H1 (cell line): ENCODE results near the gene UGT1A7. TPM values are rescaled to one million over a fixed set of nuclear protein-coding genes. Genes with fewer than 3 reads are reported as not detected.

Experiments
- CTCF ChIA-PET: fragments of 300-600 bp; sonication (Branson Sonifier 250); formaldehyde crosslinking; loops from one replicate; lab custom pipeline; 2021; ENCODE audit not compliant: partially characterized antibody; lab: Charles Lee
- POLR2A ChIA-PET: fragments of 300-600 bp; sonication (Branson Sonifier 250); formaldehyde crosslinking; loops from one replicate; lab custom pipeline; 2021; ENCODE audit warnings: inconsistent platforms; ENCODE audit not compliant: partially characterized antibody; lab: Charles Lee
- DNase-seq, 2 experiments: peaks; one replicate each; pipeline versions ENCODE4 v3.0.0 to v3.0.0-alpha.2; 2010 to 2022; ENCODE audit warnings: low spot score in 2 of 2, low read depth in 1 of 2, mixed read lengths in 1 of 2
- FAIRE-seq: peaks from 2 replicates; lab custom pipeline; 2011; peaks lifted over from hg19 to GRCh38; lab: Jason Lieb, UNC
- H2AFZ ChIP-seq: 2 replicates; pipeline ENCODE4 v1.8.1; 2012; ENCODE audit warnings: low read length, inconsistent platforms
- H2AK5ac ChIP-seq: 2 replicates; pipeline ENCODE4 v1.6.1; 2013; ENCODE audit warnings: low read depth, low read length
- H2BK120ac ChIP-seq: replicated peaks from 2 replicates; pipeline ENCODE3; 2013; ENCODE audit warnings: low read depth, low read length, inconsistent platforms
- H2BK12ac ChIP-seq: 2 replicates; pipeline ENCODE4 v1.6.1; 2013; ENCODE audit warnings: low read depth, low read length
- H2BK15ac ChIP-seq: 2 replicates; pipeline ENCODE4 v1.6.1; 2013; ENCODE audit warnings: low read length
- H2BK20ac ChIP-seq: 2 replicates; pipeline ENCODE4 v1.6.1; 2013; ENCODE audit warnings: low read length
- H2BK5ac ChIP-seq: 2 replicates; pipeline ENCODE4 v1.6.1; 2013; ENCODE audit warnings: low read depth, low read length
- H3K14ac ChIP-seq: 2 replicates; pipeline ENCODE4 v1.6.1; 2013; ENCODE audit warnings: inconsistent platforms; ENCODE audit not compliant: insufficient read length
- H3K18ac ChIP-seq: 2 replicates; pipeline ENCODE4 v1.6.1; 2013; ENCODE audit warnings: low read length; ENCODE audit errors: extremely low read depth
- H3K23ac ChIP-seq: 2 replicates; pipeline ENCODE4 v1.6.1; 2013; ENCODE audit warnings: inconsistent platforms; ENCODE audit not compliant: insufficient read length
- H3K23me2 ChIP-seq: 2 replicates; pipeline ENCODE4 v1.6.1; 2013; ENCODE audit warnings: low read depth, low read length
- H3K27ac ChIP-seq: 2 replicates; pipeline ENCODE4 v1.6.1; 2011; ENCODE audit warnings: low read depth, low read length, inconsistent platforms
- H3K27me3 ChIP-seq, 4 experiments: replicated peaks in 1 of 4; 1 replicate in 1 of 4; 2 replicates in 3 of 4; pipeline versions ENCODE4 v1.6.1 to v1.8.1; 2011 to 2013; ENCODE audit warnings: low read length in 3 of 4, mild to moderate bottlenecking in 3 of 4, inconsistent platforms in 2 of 4, mixed read lengths in 2 of 4, moderate library complexity in 1 of 4; ENCODE audit not compliant: control insufficient read depth in 3 of 4, insufficient read depth in 3 of 4; ENCODE audit errors: extremely low read depth in 1 of 4
- H3K36me3 ChIP-seq, 4 experiments: 2 replicates each; pipeline versions ENCODE4 v1.6.1 to v1.8.1; 2011 to 2013; ENCODE audit warnings: mild to moderate bottlenecking in 4 of 4, low read length in 3 of 4, moderate library complexity in 2 of 4, control low read depth in 1 of 4, inconsistent platforms in 1 of 4; ENCODE audit not compliant: insufficient read depth in 4 of 4, control insufficient read depth in 2 of 4
- H3K4ac ChIP-seq: replicated peaks from 2 replicates; pipeline ENCODE3; 2013; ENCODE audit warnings: low read length, low read depth, mixed read lengths, inconsistent platforms; ENCODE audit not compliant: insufficient read length
- H3K4me1 ChIP-seq, 4 experiments: replicated peaks in 1 of 4; 1 replicate in 1 of 4; 2 replicates in 3 of 4; pipeline versions ENCODE4 v1.6.1 to v1.8.1; 2011 to 2013; ENCODE audit warnings: low read length in 3 of 4, inconsistent platforms in 2 of 4, mixed read lengths in 1 of 4; ENCODE audit not compliant: insufficient read depth in 4 of 4, control insufficient read depth in 3 of 4
- H3K4me2 ChIP-seq, 2 experiments: 2 replicates each; pipeline versions ENCODE4 v1.6.1 to v1.8.1; 2011 to 2013; ENCODE audit warnings: low read depth in 2 of 2, low read length in 2 of 2, control low read depth in 1 of 2, inconsistent platforms in 1 of 2, mild to moderate bottlenecking in 1 of 2; ENCODE audit not compliant: insufficient read depth in 1 of 2
- H3K4me3 ChIP-seq, 4 experiments: fragments of 200-600, 300-600 bp in 1 of 4; sonication (generic), shearing (Covaris generic), sonication (Bioruptor Twin) in 1 of 4; 2 replicates each; pipeline versions ENCODE4 v1.5.1 to v1.8.1; 2011 to 2016; ENCODE audit warnings: low read length in 4 of 4, low read depth in 3 of 4, control low read depth in 2 of 4, inconsistent platforms in 2 of 4, mild to moderate bottlenecking in 2 of 4, mixed read lengths in 1 of 4, moderate library complexity in 1 of 4; ENCODE audit not compliant: insufficient read depth in 2 of 4; ENCODE audit errors: extremely low read depth in 1 of 4
- H3K56ac ChIP-seq: replicated peaks from 2 replicates; pipeline ENCODE3; 2013; ENCODE audit warnings: low read depth, mild to moderate bottlenecking, mixed read lengths, low read length, inconsistent platforms; ENCODE audit not compliant: insufficient read length
- H3K79me1 ChIP-seq: 2 replicates; pipeline ENCODE4 v1.6.1; 2013; ENCODE audit warnings: low read depth, low read length, control low read depth
- H3K79me2 ChIP-seq, 2 experiments: 2 replicates each; pipeline versions ENCODE4 v1.6.1 to v1.8.1; 2012 to 2013; ENCODE audit warnings: low read length in 2 of 2, mild to moderate bottlenecking in 2 of 2, inconsistent platforms in 1 of 2; ENCODE audit not compliant: insufficient read depth in 2 of 2, control insufficient read depth in 1 of 2
- H3K9ac ChIP-seq, 4 experiments: replicated peaks in 1 of 4; 1 replicate in 1 of 4; 2 replicates in 3 of 4; pipeline versions ENCODE4 v1.6.1 to v1.8.1; 2011 to 2013; ENCODE audit warnings: low read depth in 3 of 4, low read length in 3 of 4, control low read depth in 2 of 4, mild to moderate bottlenecking in 2 of 4, moderate library complexity in 2 of 4, inconsistent platforms in 1 of 4; ENCODE audit errors: extremely low read depth in 1 of 4
- H3K9me3 ChIP-seq, 2 experiments: 2 replicates each; pipeline versions ENCODE4 v1.6.1 to v1.8.1; 2012 to 2013; ENCODE audit warnings: mild to moderate bottlenecking in 2 of 2, moderate library complexity in 2 of 2, control low read depth in 1 of 2, inconsistent platforms in 1 of 2, low read depth in 1 of 2, low read length in 1 of 2, mixed read lengths in 1 of 2; ENCODE audit not compliant: insufficient read depth in 2 of 2
- H4K20me1 ChIP-seq, 2 experiments: replicated peaks in 1 of 2; 2 replicates each; pipeline versions ENCODE3 to v1.8.1; 2011 to 2013; ENCODE audit warnings: inconsistent platforms in 2 of 2, low read length in 2 of 2, mild to moderate bottlenecking in 1 of 2; ENCODE audit not compliant: insufficient read depth in 2 of 2, control insufficient read depth in 1 of 2
- H4K5ac ChIP-seq: 2 replicates; pipeline ENCODE4 v1.6.1; 2013; ENCODE audit warnings: low read length, low read depth, mixed read lengths, inconsistent platforms; ENCODE audit not compliant: insufficient read length
- H4K8ac ChIP-seq: 2 replicates; pipeline ENCODE4 v1.8.0; 2013; ENCODE audit warnings: mild to moderate bottlenecking, moderate library complexity, low read length, inconsistent platforms; ENCODE audit not compliant: insufficient read depth; ENCODE audit errors: extremely low read depth
- H4K91ac ChIP-seq: replicated peaks from 2 replicates; pipeline ENCODE3; 2013; ENCODE audit warnings: low read length, mixed read lengths, inconsistent platforms; ENCODE audit not compliant: insufficient read length
- PHF8 ChIP-seq: fragments of 200-600 bp; sonication (generic); conservative IDR thresholded peaks from 2 replicates; pipeline ENCODE4 v1.7.1; 2012; ENCODE audit warnings: low read depth, mild to moderate bottlenecking, inconsistent platforms, low read length, moderate library complexity
- POLR2A ChIP-seq, 2 experiments: IDR thresholded peaks; 1 replicate in 1 of 2; 2 replicates in 1 of 2; pipeline ENCODE4 v1.6.1; 2011; ENCODE audit warnings: low read depth in 2 of 2, low read length in 2 of 2, mild to moderate bottlenecking in 2 of 2; ENCODE audit errors: control extremely low read depth in 1 of 2
- RAD21 ChIP-seq, 2 experiments: IDR thresholded peaks in 1 of 2; conservative IDR thresholded peaks in 1 of 2; 2 replicates each; pipeline ENCODE4 v1.6.1; 2011; ENCODE audit warnings: low read depth in 2 of 2, low read length in 2 of 2, improper control_type of control experiment in 1 of 2, inconsistent platforms in 1 of 2, mild to moderate bottlenecking in 1 of 2, moderate library complexity in 1 of 2
- SIX5 ChIP-seq: IDR thresholded peaks from 2 replicates; pipeline ENCODE4 v1.6.1; 2011; ENCODE audit warnings: mild to moderate bottlenecking, low read depth, low read length
- WGBS, 2 experiments: shearing (Covaris generic) in 1 of 2; methylation state at CpG; one replicate each; pipeline versions ENCODE4 v1.1.6 to v1.1.7; 2013 to 2015; ENCODE audit warnings: low lambda C conversion rate in 2 of 2, mixed read lengths in 2 of 2, inconsistent platforms in 1 of 2, low coverage in 1 of 2, missing lambda C conversion rate in 1 of 2; ENCODE audit not compliant: insufficient replicate concordance in 2 of 2, insufficient coverage in 1 of 2, insufficient read length in 1 of 2; ENCODE audit errors: extremely low coverage in 1 of 2, missing lambda C conversion rate in 1 of 2; 5-methylcytosine and 5-hydroxymethylcytosine counted together
- polyA plus RNA-seq, 7 experiments: library from polyadenylated mRNA; depleted of rRNA in 3 of 7; stranded (reverse) in 5 of 7; unstranded in 2 of 7; fragments of >200 nt in 5 of 7; fragments of 200-250 nt in 2 of 7; gene quantifications; 1 replicate in 5 of 7; 2 replicates in 1 of 7; 4 replicates in 1 of 7; pipeline versions ENCODE4 v1.2.1 to v1.2.3, GENCODE V29; 2011 to 2013; ENCODE audit warnings: missing spikeins in 2 of 7, mixed read lengths in 2 of 7
- total RNA-seq: library from RNA; stranded (reverse); fragmentation: NEBNext Ultra II Directional; extraction: Animal tissue kit (Norgen Biotek cat#: 25700); gene quantifications from 2 replicates; pipeline ENCODE4 v1.2.1, GENCODE V29; 2021

UGT1A7 gene
- total and polyA plus RNA-seq, 2 of the 8 experiments (the other 6 are each of a cell fraction or from before 2014, with no cell fraction given) = not detected

GRCh38 chr2:233778030-233778429 is 96.3 kb downstream of the UGT1A7 start, which contains the start of gene MROH2A:
TSS of gene MROH2A (plus strand) at chr2:233778330. CDS start at chr2:233779359, 1,029 bp downstream.
- Histone ChIP-seq H4K91ac (no peak within 1 kb of the TSS), H3K79me1 (no peaks in the 10 kb centered on the region), H3K79me2 (no peaks in the 10 kb centered on the region), H3K4ac (no peak within 1 kb of the TSS), H3K9ac (no peak within 1 kb of the TSS), H4K20me1 (no peaks in the 10 kb centered on the region), H3K27ac (no peak within 1 kb of the TSS), H2BK120ac (no peak within 1 kb of the TSS), H2BK15ac (no peak within 1 kb of the TSS)
- TF ChIP-seq SIX5 (no peak), PHF8 (no peak), POLR2A (IDR thresholded peaks at IDR 0.05; ENCODE audit: control extremely low read depth in 1 of 2, low read depth in 2 of 2, low read length in 2 of 2) (no peak), RAD21 (IDR thresholded peaks at IDR 0.05 in 1 of 2, conservative IDR thresholded peaks at IDR 0.05 in 1 of 2; ENCODE audit: low read depth in 2 of 2, low read length in 2 of 2) (no peak)
- TF ChIP-seq, all 59 proteins: peak for 0
- Histone ChIP-seq H3K4me1 (no peaks in the 10 kb centered on the region), H4K8ac (no peak within 1 kb of the TSS), H2BK20ac (no peak within 1 kb of the TSS), H2AFZ (no peak within 1 kb of the TSS), H2BK5ac (no peak within 1 kb of the TSS), H2BK12ac (no peak within 1 kb of the TSS), H2AK5ac (no peak within 1 kb of the TSS), H3K18ac (no peak within 1 kb of the TSS), H3K36me3 (no peaks in the 10 kb centered on the region), H3K4me2 (no peak within 1 kb of the TSS), H3K27me3 (no peaks in the 10 kb centered on the region), H3K9me3 (peaks cover 9 to 13% of the 10 kb centered on the region in 2 experiments; a peak in 3 of 4 replicates), H3K14ac (no peak within 1 kb of the TSS), H4K5ac (no peak within 1 kb of the TSS), H3K56ac (no peak within 1 kb of the TSS), H3K23me2 (no peaks in the 10 kb centered on the region; the same call in 1 of the 2 replicates), H3K23ac (no peak within 1 kb of the TSS), H3K4me3 (no peak within 1 kb of the TSS)
- POLR2A ChIA-PET = interaction anchor here (1.0 kb wide), 1 partner anchor 10 kb away, joined by 3 read pairs; no protein-coding TSS in a partner anchor
- FAIRE-seq (no peak), DNase-seq (no peak)
- 100% methylated on average over 2 of the region's 2 CpGs; no CpG with 5 or more reads in 1 of the 2 experiments for WGBS, 2 experiments
- CTCF ChIA-PET = no interaction called here
